Stimulated activated CD4-positive, alpha-beta T cell treated with anti-CD3 and anti-CD28 coated beads, Interleukin-4, amount 100 ng/mL, for 4 hours (primary cell): Measurements from ENCODE around the gene OR7D4.
"Not testable (repeated sequence)": the region's sequence is repeated elsewhere in the genome, so short reads cannot be mapped to it uniquely, and the experiment has no call there.

Experiments used
- DNase-seq, 2 experiments: peaks; one replicate each; pipeline ENCODE4 v3.0.0-alpha.2; 2020

Gene OR7D4

GRCh38 chr19:9219489-9219888 is at the start of gene OR7D4:
OR7D4 (minus strand) TSS chr19:9219589; CDS start chr19:9214837, 4,752 bp downstream.
- no peak for DNase-seq

- DNase-seq = no peak
Measured at GRCh38 chr19:9251236-9251635, 31.8 kb upstream of the OR7D4 start.

GRCh38 chr19:9250630-9251029 is 31.2 kb upstream of the OR7D4 start, which contains the start of gene OR7E24:
OR7E24 (plus strand) TSS chr19:9250930; CDS start chr19:9251044, 114 bp downstream.
- DNase-seq = no peak

GRCh38 chr19:9205501-9206113 is 13.8 kb downstream of the OR7D4 start:
- DNase-seq = peak; percentile 58 to 59

- not testable (repeated sequence) for DNase-seq
Measured at GRCh38 chr19:9198044-9198443, 21.3 kb downstream of the OR7D4 start.

GRCh38 chr19:9189535-9189934 is 29.9 kb downstream of the OR7D4 start:
- no peak for DNase-seq

- no peak for DNase-seq
Measured at GRCh38 chr19:9187191-9187590, 32.2 kb downstream of the OR7D4 start.

- DNase-seq = no peak
Measured at GRCh38 chr19:9183000-9183399, 36.4 kb downstream of the OR7D4 start.

GRCh38 chr19:9178901-9179300 is 40.5 kb downstream of the OR7D4 start, which contains the start of gene OR7D2:
OR7D2 (plus strand) TSS chr19:9178979; CDS start chr19:9185782, 6,803 bp downstream.
- no peak for DNase-seq

GRCh38 chr19:9175326-9175725 is 44.1 kb downstream of the OR7D4 start:
- DNase-seq = no peak

GRCh38 chr19:9171393-9171991 is 47.9 kb downstream of the OR7D4 start:
- DNase-seq = no peak

- DNase-seq = no peak
Measured at GRCh38 chr19:9166846-9167245, 52.5 kb downstream of the OR7D4 start.

- DNase-seq = no peak
Measured at GRCh38 chr19:9165261-9165660, 54.1 kb downstream of the OR7D4 start.

GRCh38 chr19:9161427-9161826 is 58.0 kb downstream of the OR7D4 start:
- DNase-seq = no peak
